ENCODE data around the gene PDE3A.

Gene PDE3A

DNA sequence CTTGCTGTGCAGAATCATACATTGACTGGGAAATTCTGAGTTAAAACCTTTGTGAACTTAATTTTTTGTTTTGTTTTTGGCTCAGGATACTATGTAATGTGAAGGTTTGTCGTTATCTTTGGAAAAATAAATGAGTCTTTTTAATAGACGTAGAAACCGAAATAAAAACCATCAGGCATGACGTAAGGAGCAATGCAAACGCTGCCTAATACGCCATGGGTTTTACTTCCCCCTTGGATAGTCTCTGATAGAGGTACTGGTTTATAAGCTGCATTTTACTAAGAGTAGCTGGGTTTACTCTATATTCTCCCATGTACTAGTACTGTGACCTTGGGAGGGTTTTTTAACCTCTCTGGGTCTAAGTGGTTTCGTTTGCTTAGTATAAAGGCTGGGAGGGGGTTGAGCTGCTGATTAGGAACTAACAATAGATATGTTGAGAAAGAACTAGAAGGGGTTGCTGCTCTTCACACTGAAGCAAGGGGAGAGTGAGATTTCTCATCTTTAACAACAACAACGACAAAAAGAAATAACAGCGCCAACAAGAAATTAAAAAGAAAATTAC lies 260.0 kb downstream of the PDE3A start:
- no peaks in the 10 kb centered on the region for H3K4me1 Mint-ChIP-seq
- no peaks in the 10 kb centered on the region for H3K9me3 Mint-ChIP-seq
- no peak overlapping the region for H3K27ac Mint-ChIP-seq
- H3K36me3 Mint-ChIP-seq = no peaks in the 10 kb centered on the region
- DNase-seq (ENCODE audit: low spot score in 2 of 2) (no peak), ATAC-seq (no peak)
- no peak overlapping the region for H3K4me3 Mint-ChIP-seq

DNA sequence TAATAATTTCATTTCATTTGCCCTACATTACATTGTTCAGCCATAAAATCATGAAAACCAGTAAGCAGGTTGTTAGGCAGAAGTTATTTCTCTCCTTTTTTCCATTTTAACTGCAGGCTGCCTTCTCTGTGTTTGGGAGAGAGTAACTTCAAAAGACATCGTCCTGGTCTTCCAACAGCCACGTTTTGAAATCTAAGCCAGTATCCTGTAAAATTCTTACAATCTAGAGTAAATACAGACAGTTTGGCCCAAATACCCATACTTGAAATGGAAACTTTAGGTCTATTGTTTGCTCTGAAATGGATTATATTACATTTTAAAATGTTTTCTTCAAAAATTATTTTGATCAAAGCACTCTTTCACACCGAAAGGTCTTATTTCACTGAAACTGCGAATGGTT lies 260.7 kb downstream of the PDE3A start:
- H3K4me1 Mint-ChIP-seq = no peaks in the 10 kb centered on the region
- no peaks in the 10 kb centered on the region for H3K9me3 Mint-ChIP-seq
- H3K27ac Mint-ChIP-seq = no peak overlapping the region
- ATAC-seq = no peak
- no peak overlapping the region for H3K4me3 Mint-ChIP-seq
- no peaks in the 10 kb centered on the region for H3K36me3 Mint-ChIP-seq
- DNase-seq (ENCODE audit: low spot score in 2 of 2) = no peak

DNA sequence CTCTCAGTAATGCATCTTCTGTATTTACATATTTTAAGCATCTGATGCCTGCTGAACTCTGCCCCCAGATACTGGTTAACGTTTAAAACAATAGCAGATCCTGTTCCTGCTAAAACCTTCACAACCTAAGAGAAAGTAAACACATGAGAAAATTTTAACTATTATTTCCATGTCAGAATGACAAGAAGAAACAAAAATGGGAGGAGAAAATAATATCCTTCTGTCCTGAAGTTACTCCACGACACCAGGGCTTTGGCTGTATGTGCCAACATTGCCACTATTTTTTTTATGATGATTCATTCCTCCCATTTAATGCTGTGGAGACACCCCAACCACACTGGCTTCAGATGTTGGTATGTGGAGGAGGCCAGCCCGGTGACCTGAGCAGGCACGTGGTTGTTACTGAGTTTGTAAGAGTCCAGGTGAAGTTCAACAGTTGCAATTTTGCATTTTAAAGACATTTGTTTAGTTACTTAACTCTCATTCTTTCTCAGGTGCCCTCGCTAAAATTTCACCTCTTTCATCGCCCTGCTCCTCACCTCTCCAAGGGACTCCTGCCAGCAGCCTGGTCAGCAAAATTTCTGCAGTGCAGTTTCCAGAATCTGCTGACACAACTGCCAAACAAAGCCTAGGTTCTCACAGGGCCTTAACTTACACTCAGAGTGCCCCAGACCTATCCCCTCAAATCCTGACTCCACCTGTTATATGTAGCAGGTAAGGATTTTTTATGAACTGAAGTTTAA lies 261.2 kb downstream of the PDE3A start:
- no peaks in the 10 kb centered on the region for H3K4me1 Mint-ChIP-seq
- no peak overlapping the region for H3K4me3 Mint-ChIP-seq
- no peaks in the 10 kb centered on the region for H3K9me3 Mint-ChIP-seq
- ATAC-seq (no peak), DNase-seq (ENCODE audit: low spot score in 2 of 2) (no peak)
- no peak overlapping the region for H3K27ac Mint-ChIP-seq
- H3K36me3 Mint-ChIP-seq = no peaks in the 10 kb centered on the region

DNA sequence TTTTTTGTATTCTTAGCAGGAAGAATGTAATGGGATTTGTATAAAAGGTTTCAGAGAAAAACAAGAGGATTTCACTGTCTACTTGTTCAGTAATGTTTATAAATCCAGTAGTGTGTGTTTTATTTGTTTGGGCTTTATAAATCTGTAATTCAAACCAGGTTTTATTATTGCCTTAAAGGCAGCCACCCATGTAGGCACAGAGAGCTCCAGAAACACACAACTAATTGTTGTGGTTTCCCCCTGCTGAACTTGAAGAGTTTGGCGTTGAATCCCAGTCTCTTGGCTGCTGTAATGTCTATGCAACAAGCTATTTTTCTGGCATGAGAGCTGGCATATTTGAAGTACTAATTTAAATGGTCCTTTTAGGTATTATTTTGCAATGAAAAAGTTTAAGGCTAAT lies 263.4 kb downstream of the PDE3A start:
- DNase-seq (ENCODE audit: low spot score in 2 of 2) = no peak
- no peak overlapping the region for H3K27ac Mint-ChIP-seq
- H3K4me1 Mint-ChIP-seq = no peaks in the 10 kb centered on the region
- no peak for ATAC-seq
- H3K9me3 Mint-ChIP-seq = no peaks in the 10 kb centered on the region
- no peak overlapping the region for H3K4me3 Mint-ChIP-seq
- no peaks in the 10 kb centered on the region for H3K36me3 Mint-ChIP-seq

DNA sequence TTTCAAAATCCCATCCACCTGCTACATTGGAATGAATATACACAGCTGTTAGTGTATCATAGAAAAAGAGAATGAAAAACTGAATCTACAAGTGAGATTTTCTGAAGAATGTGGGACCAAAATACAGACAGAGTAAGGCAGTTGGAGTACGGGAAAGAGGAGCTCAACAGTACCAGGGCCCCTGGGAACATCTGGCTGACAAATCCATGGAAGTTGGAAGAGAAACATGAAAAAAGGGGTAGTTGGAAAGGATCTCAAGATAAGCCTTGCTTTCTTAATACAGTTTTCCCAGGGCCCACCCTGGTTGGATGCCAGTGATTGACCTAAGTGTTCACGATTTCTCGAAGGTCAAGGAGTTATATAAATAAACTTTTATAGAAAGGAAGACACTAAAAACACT lies 272.8 kb downstream of the PDE3A start:
- no peaks in the 10 kb centered on the region for H3K4me1 Mint-ChIP-seq
- DNase-seq (ENCODE audit: low spot score in 2 of 2) = no peak
- no peaks in the 10 kb centered on the region for H3K36me3 Mint-ChIP-seq
- no peak overlapping the region for H3K4me3 Mint-ChIP-seq
- no peaks in the 10 kb centered on the region for H3K9me3 Mint-ChIP-seq
- ATAC-seq = no peak
- no peak overlapping the region for H3K27ac Mint-ChIP-seq

DNA sequence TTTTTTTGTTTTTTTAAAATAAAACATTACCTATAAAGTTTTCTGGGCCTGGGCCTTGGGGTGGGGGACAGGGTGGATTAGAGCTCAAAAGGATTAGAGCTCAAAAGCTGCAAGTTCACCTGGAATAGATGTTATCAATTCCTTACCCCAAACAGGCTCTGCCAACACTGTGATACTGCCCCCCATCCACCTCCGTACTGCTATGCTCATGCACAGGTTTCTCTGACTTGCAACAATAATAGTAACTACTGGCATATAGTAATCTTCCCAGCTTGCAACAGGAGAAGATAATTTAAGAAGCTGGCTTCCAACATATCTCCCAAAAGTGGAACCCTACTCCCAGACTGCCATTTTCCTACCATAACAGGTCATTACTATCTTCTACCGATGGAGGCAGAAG lies 275.5 kb downstream of the PDE3A start:
- no peaks in the 10 kb centered on the region for H3K36me3 Mint-ChIP-seq
- DNase-seq (ENCODE audit: low spot score in 2 of 2) (no peak), ATAC-seq (no peak)
- H3K27ac Mint-ChIP-seq = no peak overlapping the region
- H3K4me3 Mint-ChIP-seq = no peak overlapping the region
- no peaks in the 10 kb centered on the region for H3K4me1 Mint-ChIP-seq
- no peaks in the 10 kb centered on the region for H3K9me3 Mint-ChIP-seq

DNA sequence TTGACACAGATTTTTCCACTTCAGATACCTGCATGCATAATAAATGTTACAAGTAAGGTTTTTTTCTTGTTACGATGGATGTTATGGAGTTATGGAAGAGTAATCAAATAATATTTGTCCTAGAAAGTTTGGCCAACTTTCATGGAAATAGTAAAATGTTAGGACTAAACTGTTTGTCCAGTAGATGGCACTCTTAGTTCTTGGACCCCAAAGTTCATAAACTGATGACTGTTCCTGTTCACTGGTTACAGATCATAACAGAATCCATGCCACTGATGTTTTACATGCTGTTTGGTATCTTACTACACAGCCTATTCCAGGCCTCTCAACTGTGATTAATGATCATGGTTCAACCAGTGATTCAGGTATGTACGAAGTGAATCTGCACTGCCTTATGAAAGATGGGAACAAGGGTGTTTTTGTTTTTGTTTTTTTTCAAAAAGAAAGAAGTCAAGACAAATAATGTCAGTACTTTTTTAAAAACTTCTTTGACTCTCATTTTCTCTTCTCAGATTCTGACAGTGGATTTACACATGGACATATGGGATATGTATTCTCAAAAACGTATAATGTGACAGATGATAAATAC lies 278.0 kb downstream of the PDE3A start:
- Mint-ChIP-seq H3K36me3 (no peaks in the 10 kb centered on the region), H3K4me3 (no peak overlapping the region), H3K27ac (no peak overlapping the region), H3K4me1 (no peaks in the 10 kb centered on the region), H3K9me3 (no peaks in the 10 kb centered on the region)
- no peak for DNase-seq (ENCODE audit: low spot score in 2 of 2)
- peak; percentile 24 for ATAC-seq

DNA sequence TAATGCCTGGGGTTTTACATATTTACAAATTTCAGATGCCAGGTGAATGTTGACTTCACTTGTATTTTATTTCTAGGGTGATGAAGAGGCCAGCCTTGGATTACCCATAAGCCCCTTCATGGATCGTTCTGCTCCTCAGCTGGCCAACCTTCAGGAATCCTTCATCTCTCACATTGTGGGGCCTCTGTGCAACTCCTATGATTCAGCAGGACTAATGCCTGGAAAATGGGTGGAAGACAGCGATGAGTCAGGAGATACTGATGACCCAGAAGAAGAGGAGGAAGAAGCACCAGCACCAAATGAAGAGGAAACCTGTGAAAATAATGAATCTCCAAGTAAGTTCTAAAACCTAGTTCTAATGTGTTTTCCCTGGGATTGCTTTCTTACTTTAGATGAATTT lies 285.5 kb downstream of the PDE3A start:
- H3K4me1 Mint-ChIP-seq = no peaks in the 10 kb centered on the region
- DNase-seq (ENCODE audit: low spot score in 2 of 2) (no peak), ATAC-seq (no peak)
- no peak overlapping the region for H3K27ac Mint-ChIP-seq
- H3K36me3 Mint-ChIP-seq = no peaks in the 10 kb centered on the region
- peaks cover 3% of the 10 kb centered on the region for H3K9me3 Mint-ChIP-seq
- no peak overlapping the region for H3K4me3 Mint-ChIP-seq

DNA sequence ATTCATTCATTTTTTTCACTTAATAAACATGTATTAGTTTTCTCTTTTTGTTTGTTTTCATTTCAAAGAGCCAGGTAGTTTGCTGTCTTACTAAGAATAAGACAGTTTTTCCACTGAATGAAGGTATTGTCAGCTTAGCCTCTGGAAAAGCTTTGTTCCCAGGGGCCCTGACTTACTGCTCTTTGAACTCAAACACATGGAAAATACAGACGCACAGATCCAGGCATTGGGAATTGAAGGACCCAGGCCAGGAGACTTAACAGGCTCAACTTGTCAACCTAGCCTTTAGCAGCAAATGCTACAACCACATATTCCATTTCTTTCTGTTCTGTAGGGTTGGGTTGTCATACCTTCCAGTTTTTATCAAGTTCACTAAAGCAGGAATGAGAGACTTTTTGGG lies 288.3 kb downstream of the PDE3A start:
- H3K9me3 Mint-ChIP-seq = peaks cover 13% of the 10 kb centered on the region
- H3K4me1 Mint-ChIP-seq = no peaks in the 10 kb centered on the region
- no peak overlapping the region for H3K4me3 Mint-ChIP-seq
- ATAC-seq (no peak), DNase-seq (ENCODE audit: low spot score in 2 of 2) (no peak)
- H3K36me3 Mint-ChIP-seq = no peaks in the 10 kb centered on the region
- H3K27ac Mint-ChIP-seq = no peak overlapping the region

DNA sequence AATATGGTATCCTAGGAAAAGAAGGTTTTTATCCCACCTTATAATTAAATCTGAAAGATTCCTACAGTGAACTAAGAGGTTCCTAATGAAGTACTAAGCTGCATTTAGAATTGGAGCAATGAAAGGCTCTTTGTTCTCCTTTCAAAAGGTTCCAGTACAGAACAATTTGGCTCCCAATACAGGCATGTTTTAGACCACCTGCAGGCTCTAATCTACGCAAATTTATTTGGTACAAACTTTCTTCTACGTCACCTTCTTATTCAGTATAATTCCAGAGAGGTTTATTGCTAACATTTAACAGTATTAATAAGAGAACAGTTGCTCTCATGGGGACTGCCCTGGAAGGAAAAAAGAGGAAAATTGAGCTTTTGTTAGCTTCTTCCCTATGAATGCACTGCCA lies 289.2 kb downstream of the PDE3A start:
- H3K4me3 Mint-ChIP-seq = no peak overlapping the region
- H3K9me3 Mint-ChIP-seq = peaks cover 14% of the 10 kb centered on the region
- no peak overlapping the region for H3K27ac Mint-ChIP-seq
- DNase-seq (ENCODE audit: low spot score in 2 of 2) (no peak), ATAC-seq (no peak)
- H3K36me3 Mint-ChIP-seq = no peaks in the 10 kb centered on the region
- H3K4me1 Mint-ChIP-seq = no peaks in the 10 kb centered on the region

DNA sequence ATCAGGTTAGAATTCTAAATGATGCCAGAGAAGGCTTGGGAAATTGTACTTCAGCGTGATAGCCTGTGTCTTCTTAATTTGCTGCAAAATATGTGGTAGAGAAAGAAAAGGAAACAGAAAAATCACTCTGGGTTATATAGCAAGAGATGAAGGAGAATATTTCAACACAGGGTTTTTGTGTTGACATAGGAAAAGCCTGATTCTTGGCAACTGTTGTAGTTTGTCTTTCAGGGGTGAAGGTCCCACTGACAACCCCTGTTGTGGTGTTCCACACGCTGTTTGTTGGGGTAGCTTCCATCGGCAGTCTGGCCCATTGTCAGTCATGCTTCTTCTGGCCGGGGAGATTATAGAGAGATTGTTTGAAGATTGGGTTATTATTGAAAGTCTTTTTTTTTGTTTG lies 313.0 kb downstream of the PDE3A start:
- Mint-ChIP-seq H3K4me1 (no peaks in the 10 kb centered on the region), H3K9me3 (peaks cover 10% of the 10 kb centered on the region), H3K4me3 (no peak overlapping the region), H3K36me3 (no peaks in the 10 kb centered on the region), H3K27ac (no peak overlapping the region)
- ATAC-seq = no peak
- DNase-seq (ENCODE audit: low spot score in 2 of 2) = no peak

DNA sequence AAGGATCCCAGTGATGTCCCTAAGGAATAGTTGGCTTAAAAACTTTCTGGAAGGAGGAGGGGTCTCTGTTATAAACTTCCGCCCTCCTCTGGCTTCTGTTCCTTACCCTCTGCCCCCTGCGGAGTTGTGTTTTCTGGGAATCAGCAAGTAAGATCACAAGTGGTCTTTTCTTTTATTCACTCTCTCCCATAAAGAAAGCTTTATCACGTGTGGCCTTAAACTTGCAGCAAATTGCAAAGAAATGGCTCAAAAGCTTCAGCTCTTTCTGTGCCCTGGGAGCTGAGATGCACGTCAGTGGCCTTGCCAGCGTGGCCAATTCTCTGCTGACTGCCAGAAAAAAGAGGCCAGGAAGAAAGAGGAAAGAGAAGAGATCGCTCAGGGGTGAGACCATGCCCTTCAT lies 326.9 kb downstream of the PDE3A start, which contains the start of gene SLCO1C1:
Gene SLCO1C1 (plus strand): TSS at position 101 of the 400 bp plus-strand sequence. CDS start 4,245 bp downstream, outside the sequence.
- DNase-seq (ENCODE audit: low spot score in 2 of 2) (no peak), ATAC-seq (no peak)
- H3K4me3 Mint-ChIP-seq = no peak within 1 kb of the TSS
- H3K36me3 Mint-ChIP-seq = no peaks in the 10 kb centered on the region
- peaks cover 15% of the 10 kb centered on the region for H3K9me3 Mint-ChIP-seq
- no peak within 1 kb of the TSS for H3K27ac Mint-ChIP-seq
- H3K4me1 Mint-ChIP-seq = no peaks in the 10 kb centered on the region

DNA sequence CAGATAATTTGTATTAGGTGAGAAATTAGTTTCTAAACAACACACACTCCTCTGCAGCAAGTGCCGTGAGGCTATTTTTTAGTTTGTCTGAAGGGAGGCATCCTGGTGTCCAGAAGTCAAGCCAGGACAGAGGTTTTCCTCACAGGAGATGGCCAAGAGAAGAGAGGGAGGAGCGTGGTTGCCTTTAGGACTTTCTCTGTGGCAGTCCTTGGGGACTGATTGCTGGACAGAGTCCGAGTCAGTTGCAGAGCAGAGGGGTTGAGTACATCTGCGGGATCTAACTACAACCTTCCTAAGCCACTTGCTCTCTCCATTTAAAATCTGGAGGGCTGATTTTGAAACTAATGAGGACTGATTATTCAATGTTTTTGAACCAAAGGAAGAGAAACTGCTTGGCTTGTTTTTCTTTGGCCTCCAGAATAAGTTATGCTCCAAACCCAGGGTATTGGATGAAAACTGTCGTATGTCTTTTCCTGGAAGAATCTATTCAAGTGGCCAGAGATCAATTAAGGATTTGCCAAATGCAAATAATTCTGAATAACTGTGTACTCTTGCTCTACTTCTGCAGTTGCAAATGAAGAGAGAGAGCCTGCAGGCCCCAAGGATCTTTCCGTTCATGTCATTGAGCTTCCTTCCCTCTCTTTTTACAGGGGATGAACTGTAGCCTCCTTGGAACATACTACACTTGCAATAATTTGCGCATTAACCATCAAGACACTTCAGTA lies 328.0 kb downstream of the PDE3A start:
- H3K4me3 Mint-ChIP-seq = no peak overlapping the region
- DNase-seq (ENCODE audit: low spot score in 2 of 2) = no peak
- H3K27ac Mint-ChIP-seq = no peak overlapping the region
- ATAC-seq = no peak
- peaks cover 11% of the 10 kb centered on the region for H3K9me3 Mint-ChIP-seq
- no peaks in the 10 kb centered on the region for H3K36me3 Mint-ChIP-seq
- H3K4me1 Mint-ChIP-seq = no peaks in the 10 kb centered on the region

DNA sequence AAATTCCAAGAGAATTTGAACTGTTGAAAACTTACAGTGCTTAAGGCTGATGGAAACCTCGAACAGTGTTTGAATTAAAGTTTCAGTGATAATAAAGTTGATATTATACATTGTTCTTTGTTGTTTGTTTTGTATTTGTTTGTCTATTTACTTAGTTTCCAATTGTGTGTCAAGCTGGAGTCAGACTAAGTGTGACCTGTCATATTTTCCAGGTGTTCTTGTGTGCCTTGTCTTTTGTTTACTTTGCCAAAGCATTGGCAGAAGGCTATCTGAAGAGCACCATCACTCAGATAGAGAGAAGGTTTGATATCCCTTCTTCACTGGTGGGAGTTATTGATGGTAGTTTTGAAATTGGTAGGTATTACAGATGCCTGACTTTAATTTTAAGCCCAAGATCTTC lies 332.8 kb downstream of the PDE3A start:
- Mint-ChIP-seq H3K4me3 (no peak overlapping the region), H3K9me3 (no peaks in the 10 kb centered on the region), H3K36me3 (no peaks in the 10 kb centered on the region), H3K4me1 (no peaks in the 10 kb centered on the region), H3K27ac (no peak overlapping the region)
- DNase-seq (ENCODE audit: low spot score in 2 of 2) = no peak
- no peak for ATAC-seq

DNA sequence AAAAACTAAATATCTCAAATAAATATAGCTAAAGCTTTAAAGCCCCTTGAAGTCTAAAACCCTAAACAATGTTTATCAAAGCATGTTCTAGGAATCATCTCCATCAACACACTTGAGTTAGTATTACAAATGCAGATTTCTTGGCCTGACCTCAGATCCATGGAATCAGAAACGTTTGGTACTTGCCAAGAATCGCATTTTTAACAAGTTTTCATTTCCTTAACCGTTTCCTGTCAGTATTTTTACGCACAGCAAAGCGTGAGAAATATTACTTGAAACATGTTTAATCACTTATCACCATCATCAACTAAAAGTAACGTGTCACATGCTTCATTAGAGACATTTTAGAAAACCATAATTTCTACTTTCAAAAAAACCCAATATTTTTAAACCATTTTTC lies 336.5 kb downstream of the PDE3A start:
- Mint-ChIP-seq H3K4me3 (no peak overlapping the region), H3K27ac (no peak overlapping the region), H3K9me3 (no peaks in the 10 kb centered on the region), H3K36me3 (no peaks in the 10 kb centered on the region), H3K4me1 (no peaks in the 10 kb centered on the region)
- ATAC-seq (no peak), DNase-seq (ENCODE audit: low spot score in 2 of 2) (no peak)

DNA sequence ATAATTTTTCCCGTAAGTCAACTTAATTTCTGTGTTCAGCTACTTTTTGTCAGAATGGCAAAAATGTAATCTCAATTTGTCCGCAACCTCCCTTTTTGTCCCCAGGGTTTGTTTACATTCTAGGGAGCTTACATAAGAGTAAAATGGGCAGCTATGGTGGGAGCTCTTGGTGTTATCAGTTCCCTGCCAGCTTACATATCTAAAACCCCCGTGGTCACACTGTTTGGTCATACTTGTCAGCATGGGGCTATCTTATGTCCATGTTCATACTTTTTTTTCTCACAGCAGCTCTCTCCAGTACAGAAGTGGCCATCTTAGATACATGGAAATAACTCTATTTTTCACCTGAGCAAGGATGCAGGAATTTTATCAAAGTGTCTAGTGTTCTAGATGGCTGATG lies 343.5 kb downstream of the PDE3A start:
- H3K4me1 Mint-ChIP-seq = no peaks in the 10 kb centered on the region
- H3K9me3 Mint-ChIP-seq = no peaks in the 10 kb centered on the region
- no peaks in the 10 kb centered on the region for H3K36me3 Mint-ChIP-seq
- DNase-seq (ENCODE audit: low spot score in 2 of 2) (no peak), ATAC-seq (no peak)
- no peak overlapping the region for H3K27ac Mint-ChIP-seq
- no peak overlapping the region for H3K4me3 Mint-ChIP-seq
